ENCODE data around the gene FHDC1.
A peak's percentile ranks its signal among the peaks of the same experiment; 100 is the strongest.

Gene FHDC1

GRCh38 chr4:152988721-152989553 lies 52.8 kb downstream of the FHDC1 start:
- DNase-seq: no peak

- DNase-seq: no peak
Measured at GRCh38 chr4:152989554-152989970, 53.4 kb downstream of the FHDC1 start.

- DNase-seq: no peak
Measured at GRCh38 chr4:152990471-152991131, 54.5 kb downstream of the FHDC1 start.

- DNase-seq: no peak
Measured at GRCh38 chr4:152991398-152991797, 55.3 kb downstream of the FHDC1 start.

- no peak for DNase-seq
Measured at GRCh38 chr4:152992027-152992426, 55.9 kb downstream of the FHDC1 start.

GRCh38 chr4:152992466-152992865 lies 56.3 kb downstream of the FHDC1 start:
- no peak for DNase-seq

GRCh38 chr4:152994038-152994437 lies 57.9 kb downstream of the FHDC1 start:
- no peak for DNase-seq

- peak; percentile 14 for DNase-seq
Measured at GRCh38 chr4:152996111-152996571, 60.0 kb downstream of the FHDC1 start.

GRCh38 chr4:152996672-152997071 lies 60.5 kb downstream of the FHDC1 start:
- DNase-seq: no peak

GRCh38 chr4:152997288-152997687 lies 61.2 kb downstream of the FHDC1 start:
- DNase-seq: no peak

- no peak for DNase-seq
Measured at GRCh38 chr4:152997771-152998487, 61.8 kb downstream of the FHDC1 start.

- DNase-seq: no peak
Measured at GRCh38 chr4:152998861-152999260, 62.7 kb downstream of the FHDC1 start.

GRCh38 chr4:152999346-153000075 lies 63.4 kb downstream of the FHDC1 start:
- DNase-seq: no peak

- no peak for DNase-seq
Measured at GRCh38 chr4:153000076-153000420, 63.9 kb downstream of the FHDC1 start.

GRCh38 chr4:153001626-153002025 lies 65.5 kb downstream of the FHDC1 start:
- no peak for DNase-seq

GRCh38 chr4:153002110-153002509 lies 66.0 kb downstream of the FHDC1 start:
- DNase-seq: no peak

- no peak for DNase-seq
Measured at GRCh38 chr4:153004081-153004850, 68.1 kb downstream of the FHDC1 start.

- DNase-seq: no peak
Measured at GRCh38 chr4:153005899-153006381, 69.8 kb downstream of the FHDC1 start.

- DNase-seq: no peak
Measured at GRCh38 chr4:153008578-153009199, 72.6 kb downstream of the FHDC1 start.

GRCh38 chr4:153010146-153010545 lies 74.0 kb downstream of the FHDC1 start:
- no peak for DNase-seq

- no peak for DNase-seq
Measured at GRCh38 chr4:153013202-153013977, 77.3 kb downstream of the FHDC1 start.

All from midbrain (tissue), 1 donor.